ENCODE results near the gene SULT1A2.
"Not testable (repeated sequence)": the region's sequence is repeated elsewhere in the genome, so short reads cannot be mapped to it uniquely, and the experiment has no call there.

- TF ChIP-seq CTCF, POLR2A (IDR thresholded peaks at IDR 0.05): not testable (repeated sequence)
These were observed 5.2 kb upstream of the SULT1A2 start for GRCh38 chr16:28602062-28602461.
